BE2C (cell line): ENCODE measurements around the gene MICU1.
A peak's percentile ranks its signal among the peaks of the same experiment; 100 is the strongest.
"Not testable (repeated sequence)": the region's sequence is repeated elsewhere in the genome, so short reads cannot be mapped to it uniquely, and the experiment has no call there.

Experiments
- DNase-seq: peaks from one replicate; pipeline ENCODE4 v3.0.0-alpha.2; 2020
- H3K27me3 ChIP-seq: fragments of 250-450 bp; sonication (Bioruptor Pico); 2 replicates; pipeline ENCODE4 v1.5.1; 2020; ENCODE audit warnings: mild to moderate bottlenecking
- H3K36me3 ChIP-seq: fragments of 250-450 bp; sonication (Bioruptor Pico); 2 replicates; pipeline ENCODE4 v1.5.1; 2020; ENCODE audit warnings: mild to moderate bottlenecking
- H3K4me1 ChIP-seq: fragments of 250-450 bp; sonication (Bioruptor Pico); 2 replicates; pipeline ENCODE4 v1.5.1; 2020
- H3K4me3 ChIP-seq: 2 replicates; pipeline ENCODE4 v1.5.1; 2011; ENCODE audit warnings: low read depth, low read length
- H3K9me3 ChIP-seq: fragments of 250-450 bp; sonication (Bioruptor Pico); 2 replicates; pipeline ENCODE4 v1.5.1; 2020
- TF ChIP-seq, protein P1 (sequence below): IDR thresholded peaks from 2 replicates; pipeline ENCODE4 v1.5.1; 2012; ENCODE audit warnings: mild to moderate bottlenecking, low read depth, low read length

MICU1 gene

GRCh38 chr10:72331575-72332422 is 294.1 kb downstream of the MICU1 start:
- 0 out of 2 replicates have a peak overlapping the region, but pooled peaks have one; percentile 5 for H3K4me3 ChIP-seq

DNA sequence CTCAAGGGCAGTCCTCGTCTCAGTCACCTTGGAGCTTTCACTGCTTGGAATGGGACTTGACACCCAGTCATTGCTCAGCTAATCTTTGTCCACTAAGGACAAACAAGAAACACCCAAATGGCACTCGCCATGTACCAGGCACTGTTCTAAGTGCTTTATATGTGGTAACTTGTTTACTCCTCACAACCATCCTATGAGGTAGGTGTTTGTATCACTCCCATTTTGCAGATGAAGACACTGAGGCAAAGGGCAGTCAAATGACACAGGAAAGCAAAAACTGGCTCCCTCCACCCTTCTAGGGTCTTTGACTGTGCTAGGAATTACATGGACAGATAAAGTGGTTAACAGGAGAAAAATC is 295.8 kb downstream of the MICU1 start:
- peaks cover 8% of the 10 kb centered on the region for H3K36me3 ChIP-seq
- peaks cover 62% of the 10 kb centered on the region for H3K4me1 ChIP-seq
- H3K4me3 ChIP-seq: no peak overlapping the region
- no peak for DNase-seq
- H3K27me3 ChIP-seq: no peaks in the 10 kb centered on the region
- H3K9me3 ChIP-seq: no peaks in the 10 kb centered on the region
- TF ChIP-seq, protein P1, sequence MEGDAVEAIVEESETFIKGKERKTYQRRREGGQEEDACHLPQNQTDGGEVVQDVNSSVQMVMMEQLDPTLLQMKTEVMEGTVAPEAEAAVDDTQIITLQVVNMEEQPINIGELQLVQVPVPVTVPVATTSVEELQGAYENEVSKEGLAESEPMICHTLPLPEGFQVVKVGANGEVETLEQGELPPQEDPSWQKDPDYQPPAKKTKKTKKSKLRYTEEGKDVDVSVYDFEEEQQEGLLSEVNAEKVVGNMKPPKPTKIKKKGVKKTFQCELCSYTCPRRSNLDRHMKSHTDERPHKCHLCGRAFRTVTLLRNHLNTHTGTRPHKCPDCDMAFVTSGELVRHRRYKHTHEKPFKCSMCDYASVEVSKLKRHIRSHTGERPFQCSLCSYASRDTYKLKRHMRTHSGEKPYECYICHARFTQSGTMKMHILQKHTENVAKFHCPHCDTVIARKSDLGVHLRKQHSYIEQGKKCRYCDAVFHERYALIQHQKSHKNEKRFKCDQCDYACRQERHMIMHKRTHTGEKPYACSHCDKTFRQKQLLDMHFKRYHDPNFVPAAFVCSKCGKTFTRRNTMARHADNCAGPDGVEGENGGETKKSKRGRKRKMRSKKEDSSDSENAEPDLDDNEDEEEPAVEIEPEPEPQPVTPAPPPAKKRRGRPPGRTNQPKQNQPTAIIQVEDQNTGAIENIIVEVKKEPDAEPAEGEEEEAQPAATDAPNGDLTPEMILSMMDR: no peak

More at GRCh38 chr10:72331575-72332422, 294.1 kb downstream of the MICU1 start:
- TF ChIP-seq, protein P1: peak; percentile 29; the same call in 1 of the 2 replicates
- DNase-seq: peak; percentile 98
- Histone ChIP-seq H3K9me3 (no peaks in the 10 kb centered on the region), H3K27me3 (no peaks in the 10 kb centered on the region), H3K36me3 (peaks cover 12% of the 10 kb centered on the region), H3K4me1 (peaks cover 75% of the 10 kb centered on the region)

DNA sequence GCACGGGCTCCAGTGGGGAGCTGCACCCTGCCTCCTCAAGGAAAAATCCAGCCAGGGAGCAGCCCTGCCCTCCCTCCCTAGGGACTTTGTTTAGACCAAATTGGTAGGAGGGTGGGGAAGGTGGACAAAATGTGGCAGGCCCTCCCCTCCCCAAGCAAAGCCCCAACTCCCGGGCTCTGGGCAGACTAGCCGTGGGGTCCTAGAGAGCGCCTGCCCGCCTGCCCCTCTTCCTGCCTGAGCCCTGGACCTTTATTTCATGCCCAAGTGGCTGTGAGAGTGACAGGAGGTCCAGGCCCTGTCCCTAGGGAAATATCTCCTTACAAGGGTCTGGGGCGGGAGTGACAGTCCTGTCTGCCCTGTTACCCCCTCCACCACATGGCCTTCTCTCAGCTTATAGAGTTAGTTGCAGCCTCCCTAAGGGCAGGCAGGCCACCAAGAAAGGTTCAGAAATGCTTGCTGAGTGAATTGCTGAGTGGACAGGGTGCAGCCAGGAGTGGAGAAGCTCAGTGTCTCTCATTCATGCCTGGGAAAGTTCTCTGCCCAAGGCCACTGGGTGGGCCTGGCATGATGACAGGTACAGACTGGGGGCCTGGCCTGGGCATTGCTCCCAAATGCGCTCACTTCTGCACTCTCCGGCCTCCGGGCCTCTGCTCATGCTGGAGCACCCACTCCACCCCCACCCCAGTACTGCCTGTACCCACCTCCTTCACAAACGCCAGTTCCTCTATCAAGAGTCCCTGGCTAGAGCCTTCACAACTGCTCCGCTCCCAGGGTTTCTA is 296.4 kb downstream of the MICU1 start:
- TF ChIP-seq, protein P1: no peak
- DNase-seq: peak; percentile 71
- H3K4me1 ChIP-seq: peaks cover 60% of the 10 kb centered on the region

GRCh38 chr10:72328829-72329204 is 297.1 kb downstream of the MICU1 start:
- DNase-seq: no peak
- no peaks in the 10 kb centered on the region for H3K27me3 ChIP-seq

More for the DNA sequence above, 296.4 kb downstream of the MICU1 start:
- H3K27me3 ChIP-seq: no peaks in the 10 kb centered on the region
- H3K4me3 ChIP-seq: no peak overlapping the region
- H3K36me3 ChIP-seq: peaks cover 8% of the 10 kb centered on the region
- no peaks in the 10 kb centered on the region for H3K9me3 ChIP-seq

DNA sequence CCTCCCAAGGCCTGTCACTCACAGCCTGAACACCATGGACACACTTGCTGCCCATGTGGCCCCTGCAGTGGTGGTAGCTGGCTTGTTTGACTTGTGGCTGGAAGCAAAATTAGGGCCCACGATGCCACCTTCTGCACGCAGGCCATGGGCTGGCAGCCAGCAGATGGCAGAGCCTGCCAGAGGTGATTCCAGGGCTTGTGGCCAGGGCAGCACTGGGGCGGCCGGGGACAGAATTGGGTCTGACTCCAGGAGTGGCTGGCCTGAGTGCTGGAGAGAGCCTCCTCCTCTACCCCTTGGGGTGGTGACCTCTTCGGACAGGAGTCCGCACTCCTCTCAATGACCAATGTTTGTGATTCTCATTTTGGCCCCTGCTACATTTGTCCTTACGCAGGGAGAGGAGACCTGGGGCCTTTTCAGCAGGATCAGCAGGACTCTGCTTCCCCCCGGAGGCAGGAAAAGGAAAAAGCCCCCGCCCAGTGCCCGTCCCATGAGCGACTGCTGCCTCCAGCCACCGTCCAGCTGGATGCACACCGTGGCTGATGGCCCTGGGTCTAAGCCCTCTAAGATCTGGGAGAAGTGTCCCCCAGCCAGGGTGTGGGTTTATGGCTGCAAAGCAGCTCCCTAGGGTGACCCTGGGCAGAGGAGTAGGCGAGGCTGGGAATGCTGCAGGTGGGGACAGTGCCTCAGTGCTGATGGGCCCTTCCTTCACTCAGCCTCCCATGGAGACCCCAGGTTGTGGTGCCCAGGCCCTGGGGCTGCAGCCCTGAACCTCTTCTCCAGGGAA is 297.6 kb downstream of the MICU1 start:
- peak; percentile 81 for DNase-seq
- Histone ChIP-seq H3K4me3 (no peak overlapping the region), H3K36me3 (peaks cover 2% of the 10 kb centered on the region), H3K9me3 (no peaks in the 10 kb centered on the region), H3K4me1 (peaks cover 50% of the 10 kb centered on the region), H3K27me3 (no peaks in the 10 kb centered on the region)
- TF ChIP-seq, protein P1: peak; percentile 70

More at GRCh38 chr10:72328829-72329204, 297.1 kb downstream of the MICU1 start:
- Histone ChIP-seq H3K36me3 (peaks cover 8% of the 10 kb centered on the region), H3K4me1 (peaks cover 56% of the 10 kb centered on the region), H3K4me3 (no peak overlapping the region), H3K9me3 (no peaks in the 10 kb centered on the region)
- TF ChIP-seq, protein P1: no peak

DNA sequence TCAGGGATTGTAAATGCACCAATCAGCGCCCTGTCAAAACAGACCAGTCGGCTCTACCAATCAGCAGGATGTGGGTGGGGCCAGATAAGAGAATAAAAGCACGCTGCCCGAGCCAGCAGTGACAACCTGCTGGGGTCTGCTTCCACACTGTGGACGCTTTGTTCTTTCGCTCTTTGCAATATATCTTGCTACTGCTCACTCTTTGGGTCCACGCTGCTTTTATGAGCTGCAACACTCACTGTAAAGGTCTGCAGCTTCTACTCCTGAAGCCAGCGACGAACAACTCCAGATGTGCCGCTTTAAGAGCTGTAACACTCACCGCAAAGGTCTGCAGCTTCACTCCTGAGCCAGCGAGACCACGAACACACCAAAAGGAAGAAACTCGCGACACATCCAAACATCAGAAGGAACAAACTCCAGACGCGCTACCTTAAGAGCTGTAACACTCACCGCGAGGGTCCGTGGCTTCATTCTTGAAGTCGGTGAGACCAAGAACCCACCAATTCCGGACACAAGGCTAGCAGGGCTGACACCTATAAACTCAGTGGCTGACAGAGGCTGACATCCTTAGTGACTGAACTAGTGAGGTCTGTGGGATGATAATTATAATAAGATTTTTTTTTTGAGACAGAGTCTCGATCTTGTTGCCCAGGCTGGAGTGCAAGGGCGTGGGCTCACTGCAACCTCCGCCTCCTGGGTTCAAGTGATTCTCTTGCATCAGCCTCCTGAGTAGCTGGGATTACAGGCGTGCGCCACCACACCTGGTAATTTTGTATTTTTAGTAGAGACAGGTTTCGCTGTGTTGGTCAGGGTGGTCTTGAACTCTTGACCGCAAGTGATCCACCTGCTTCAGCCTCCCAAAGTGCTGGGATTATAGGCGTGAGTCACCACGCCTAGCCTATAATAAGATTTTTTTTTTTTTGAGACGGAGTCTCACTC is 298.9 kb downstream of the MICU1 start:
- not testable (repeated sequence) for H3K27me3 ChIP-seq, H3K36me3 ChIP-seq, DNase-seq, H3K9me3 ChIP-seq, H3K4me3 ChIP-seq
- H3K4me1 ChIP-seq: peaks cover 51% of the 10 kb centered on the region

GRCh38 chr10:72325243-72326175 is 300.4 kb downstream of the MICU1 start:
- not testable (repeated sequence) for H3K36me3 ChIP-seq, H3K4me3 ChIP-seq, H3K27me3 ChIP-seq, H3K9me3 ChIP-seq
- H3K4me1 ChIP-seq: peaks cover 48% of the 10 kb centered on the region
- DNase-seq: peak; percentile 69
